Epithelial cell of esophagus (primary cell): ENCODE results near the gene SH2D3A.

ENCODE experiments used
- DNase-seq: peaks from one replicate; pipeline ENCODE4 v3.0.0; 2010; ENCODE audit warnings: low read depth
- H3K4me3 ChIP-seq: 2 replicates; pipeline ENCODE4 v1.5.1; 2011; ENCODE audit warnings: mild to moderate bottlenecking, low read length, control low read depth
- CTCF ChIP-seq: IDR thresholded peaks from 2 replicates; pipeline ENCODE4 v1.5.1; 2011; ENCODE audit warnings: low read depth, mild to moderate bottlenecking, low read length, control low read depth, inconsistent platforms; ENCODE audit not compliant: insufficient read depth; ENCODE audit errors: missing control alignments

SH2D3A gene

DNA sequence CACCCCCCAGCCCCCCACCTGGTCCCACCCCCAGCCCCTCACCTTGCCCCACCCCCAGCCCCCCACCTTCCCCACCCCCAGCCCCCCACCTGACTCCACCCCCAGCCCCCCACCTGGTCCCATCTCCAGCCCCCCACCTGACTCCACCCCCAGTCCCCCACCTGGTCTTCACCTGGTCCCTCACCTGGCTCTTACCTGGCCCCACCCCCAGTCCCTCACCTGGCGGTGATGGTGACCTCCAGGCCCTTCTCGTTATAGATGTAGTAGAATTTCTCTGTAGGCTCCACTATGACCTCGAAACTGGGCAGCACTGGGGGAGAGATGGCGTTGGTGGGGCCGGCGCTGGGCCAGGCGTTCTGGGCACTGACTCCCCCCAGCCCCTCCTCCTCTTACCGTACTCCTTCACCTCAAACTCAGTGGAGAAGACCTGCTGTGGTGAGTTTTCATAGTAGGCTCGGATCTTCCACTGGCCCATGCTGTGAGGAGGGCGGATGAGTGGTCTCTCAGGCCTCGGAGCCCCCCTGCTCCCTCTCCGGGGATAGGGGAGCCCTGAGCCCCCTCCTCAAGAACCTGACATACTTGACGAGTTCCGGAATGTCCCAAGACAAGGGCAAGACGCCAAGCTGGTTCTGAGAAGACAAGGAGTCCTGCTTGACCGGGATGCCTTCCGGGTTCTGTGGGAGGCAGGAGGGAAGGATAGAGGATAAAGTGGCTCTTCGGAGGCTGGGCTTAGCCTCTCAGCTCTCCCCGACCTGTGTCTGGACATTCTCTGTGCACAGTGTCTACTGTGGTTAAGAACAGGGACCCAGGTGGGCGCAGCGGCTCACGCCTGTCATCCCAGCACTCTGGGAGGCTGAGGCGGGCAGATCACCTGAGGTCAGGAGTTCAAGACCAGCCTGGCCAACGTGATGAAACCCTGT is 53.2 kb downstream of the SH2D3A start:
- H3K4me3 ChIP-seq: no peak overlapping the region
- TF ChIP-seq CTCF: no peak

GRCh38 chr19:6712692-6713670 is 54.3 kb downstream of the SH2D3A start:
- H3K4me3 ChIP-seq: no peak overlapping the region
- no peak for DNase-seq
- no peak for TF ChIP-seq CTCF

More for the DNA sequence above, 53.2 kb downstream of the SH2D3A start:
- DNase-seq: no peak

DNA sequence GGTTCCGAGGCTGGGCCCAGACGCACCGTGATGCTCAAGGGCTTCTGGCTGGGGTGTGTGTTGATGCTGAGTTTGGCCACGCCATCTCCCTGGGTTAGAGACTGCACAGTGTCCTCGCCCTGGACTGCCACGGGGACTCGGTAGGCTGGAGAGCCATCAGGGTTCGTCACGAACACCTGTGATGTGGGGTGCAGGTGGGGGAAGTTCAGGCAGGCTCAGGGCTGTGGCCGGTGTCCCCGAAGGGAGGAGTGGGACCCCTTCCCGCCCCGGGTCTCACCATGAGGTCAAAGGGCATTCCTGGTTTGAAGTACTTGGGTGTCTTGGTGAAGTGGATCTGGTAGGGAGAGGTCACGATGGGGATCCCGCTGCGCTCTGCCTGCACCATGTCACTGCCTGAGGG is 55.0 kb downstream of the SH2D3A start:
- no peak for DNase-seq
- no peak overlapping the region for H3K4me3 ChIP-seq
- TF ChIP-seq CTCF: no peak

DNA sequence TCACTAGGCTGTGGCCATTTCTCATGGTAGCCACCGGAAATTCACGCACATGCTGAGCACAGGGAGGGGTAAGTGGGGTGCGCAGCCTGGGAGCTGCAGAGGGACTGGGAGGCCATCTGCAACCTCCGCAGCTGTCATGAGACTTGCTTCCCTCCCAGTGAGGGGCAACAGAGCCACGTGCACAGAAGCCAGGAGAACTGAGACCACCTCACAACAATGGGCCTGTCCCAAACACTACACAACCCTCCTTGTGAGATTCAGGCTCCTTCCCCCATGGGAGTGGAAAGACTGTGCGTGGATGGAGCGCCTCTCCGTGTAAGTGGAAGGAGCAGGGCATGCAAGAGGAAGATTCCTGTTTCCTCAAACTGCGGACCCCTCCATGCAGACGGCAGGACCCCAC is 55.6 kb downstream of the SH2D3A start:
- no peak for TF ChIP-seq CTCF
- no peak overlapping the region for H3K4me3 ChIP-seq
- DNase-seq: no peak

GRCh38 chr19:6711078-6711361 is 56.2 kb downstream of the SH2D3A start:
- no peak overlapping the region for H3K4me3 ChIP-seq
- DNase-seq: no peak
- no peak for TF ChIP-seq CTCF

- no peak overlapping the region for H3K4me3 ChIP-seq
- no peak for DNase-seq
- TF ChIP-seq CTCF: peak; percentile 18
Measured at GRCh38 chr19:6710273-6711077, 56.8 kb downstream of the SH2D3A start.
